Mucosa of descending colon (tissue), 3 donors: Measurements from ENCODE around the gene MMP7. TPM values are rescaled to one million over a fixed set of nuclear protein-coding genes. Genes with fewer than 3 reads are reported as not detected.

Experiments
- ATAC-seq: fragments of 200-7000 bp; cut with Tn5 transposase; one replicate; pipeline ENCODE4 v1.9.1; 2020; ENCODE audit warnings: mild to moderate bottlenecking, moderate library complexity
- DNase-seq, 3 donors: peaks; one replicate each; pipeline ENCODE4 v3.0.0-alpha.2; 2020
- H3K36me3 ChIP-seq: fragments of 200-600 bp; one replicate; pipeline ENCODE4 v1.8.0; 2021; ENCODE audit warnings: low read depth, mild to moderate bottlenecking
- H3K4me1 ChIP-seq: fragments of 200-600 bp; one replicate; pipeline ENCODE4 v1.8.0; 2021; ENCODE audit warnings: low read depth, mild to moderate bottlenecking
- H3K4me3 ChIP-seq: fragments of 200-600 bp; one replicate; pipeline ENCODE4 v1.8.0; 2021; ENCODE audit warnings: mild to moderate bottlenecking
- H3K9me3 ChIP-seq: fragments of 200-600 bp; one replicate; pipeline ENCODE4 v1.8.0; 2021; ENCODE audit warnings: mild to moderate bottlenecking
- CTCF ChIP-seq: fragments of 200-600 bp; IDR thresholded peaks from one replicate; pipeline ENCODE4 v1.8.0; 2022; ENCODE audit warnings: antibody characterized with exemption, mild to moderate bottlenecking
- intact Hi-C, 2 donors: fragments of 100-400 bp; cut with DNase I in 1 of 2; cut with micrococcal nuclease in 1 of 2; formaldehyde crosslinking; loops; one replicate each; pipeline versions ENCODE4 v1.11.0 to v1.11.1; 2022; cut with DNase I, micrococcal nuclease
- total RNA-seq, 3 donors: library from RNA; stranded (reverse); fragmentation: NEBNext Ultra II Directional in 2 of 3; extraction: Animal tissue kit (Norgen Biotek cat#: 25700) in 2 of 3; gene quantifications; one replicate each; pipeline versions ENCODE4 v1.2.1 to v1.2.4, GENCODE V29; 2021 to 2023
- donor health status: DM: no; HTN: no; CAD: no; lungs with moderate emphysema.
- donor health status: DM: no; HTN: no; CAD: no.
- donor health status: DM: no; HTN: yes; CAD: no.

MMP7 gene
- total RNA-seq, 3 donors from 2014 or later: not detected

- intact Hi-C loops: no loop called here
- no peaks in the 10 kb centered on the region for H3K9me3 ChIP-seq
- H3K4me3 ChIP-seq: no peak overlapping the region
- no peaks in the 10 kb centered on the region for H3K4me1 ChIP-seq
- no peak for TF ChIP-seq CTCF
- H3K36me3 ChIP-seq: no peaks in the 10 kb centered on the region
- no peak for DNase-seq
- peak; percentile 43 for ATAC-seq
Measured at GRCh38 chr11:102527041-102527440, 3.5 kb downstream of the MMP7 start.

- H3K4me3 ChIP-seq: no peak overlapping the region
- intact Hi-C loops: no loop called here
- TF ChIP-seq CTCF: no peak
Measured at GRCh38 chr11:102523887-102524286, 6.7 kb downstream of the MMP7 start.

GRCh38 chr11:102523189-102523570 lies 7.4 kb downstream of the MMP7 start:
- TF ChIP-seq CTCF: no peak
- ATAC-seq (no peak), DNase-seq (no peak)
- Histone ChIP-seq H3K9me3 (no peaks in the 10 kb centered on the region), H3K4me3 (no peak overlapping the region), H3K36me3 (no peaks in the 10 kb centered on the region), H3K4me1 (no peaks in the 10 kb centered on the region)
- intact Hi-C loops: no loop called here

More at GRCh38 chr11:102523887-102524286, 6.7 kb downstream of the MMP7 start:
- Histone ChIP-seq H3K4me1 (no peaks in the 10 kb centered on the region), H3K36me3 (no peaks in the 10 kb centered on the region), H3K9me3 (no peaks in the 10 kb centered on the region)
- no peak for DNase-seq
- no peak for ATAC-seq

DNA sequence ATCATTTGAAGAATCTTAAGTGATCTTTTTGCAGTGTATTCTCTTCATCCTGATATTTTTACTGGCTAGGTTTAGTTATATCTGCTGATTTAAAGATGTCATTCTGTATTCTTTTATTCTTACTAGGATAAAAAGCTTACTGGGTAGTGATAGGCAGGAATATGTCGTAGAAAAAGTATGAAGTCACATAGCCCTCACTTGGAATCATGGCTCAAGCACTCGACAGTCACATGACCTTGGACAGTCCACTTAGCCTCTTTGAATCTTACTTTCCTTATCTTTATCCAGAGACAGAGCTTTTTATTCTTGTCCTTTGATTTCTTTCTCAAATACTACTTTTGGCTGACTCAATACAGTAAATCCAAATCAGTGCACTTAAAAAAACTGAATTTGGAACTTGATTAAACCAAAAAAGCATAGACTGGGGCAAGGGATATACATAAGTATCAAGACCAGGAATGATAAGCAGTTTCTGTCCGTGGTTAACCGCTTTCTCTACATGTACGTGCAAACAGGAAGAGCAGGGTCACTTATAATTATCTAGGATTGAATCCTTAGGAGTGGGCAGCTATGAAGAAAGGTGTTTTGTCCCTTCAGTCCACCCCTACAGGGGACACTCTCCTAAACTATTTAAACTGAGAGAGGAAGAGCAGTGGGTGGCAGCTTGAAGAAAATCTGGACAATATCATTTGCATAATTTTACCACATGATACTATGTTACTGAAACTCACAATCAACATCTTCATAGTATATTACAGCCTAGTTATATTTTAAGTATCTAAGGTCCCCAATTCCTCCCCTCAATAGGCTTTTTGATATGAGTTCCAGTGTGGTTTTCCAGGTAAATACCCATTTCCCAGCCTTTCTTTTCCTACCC lies 8.0 kb downstream of the MMP7 start:
- intact Hi-C loops: no loop called here
- ATAC-seq (no peak), DNase-seq (no peak)
- H3K36me3 ChIP-seq: no peaks in the 10 kb centered on the region
- no peak overlapping the region for H3K4me3 ChIP-seq
- no peak for TF ChIP-seq CTCF
- no peaks in the 10 kb centered on the region for H3K4me1 ChIP-seq
- no peaks in the 10 kb centered on the region for H3K9me3 ChIP-seq

- TF ChIP-seq CTCF: no peak
- ATAC-seq (no peak), DNase-seq (no peak)
- intact Hi-C loops: no loop called here
- no peaks in the 10 kb centered on the region for H3K4me1 ChIP-seq
- no peaks in the 10 kb centered on the region for H3K36me3 ChIP-seq
- no peak overlapping the region for H3K4me3 ChIP-seq
- H3K9me3 ChIP-seq: no peaks in the 10 kb centered on the region
Measured at GRCh38 chr11:102521121-102521520, 9.4 kb downstream of the MMP7 start.
